Activated T-cell treated with anti-CD3 and anti-CD28 coated beads for 48 hours (primary cell): ENCODE results near the gene GPR137B.

ENCODE experiments used
- DNase-seq: peaks from one replicate; pipeline ENCODE4 v3.0.0-alpha.2; 2020; ENCODE audit warnings: low read depth

The GPR137B gene

DNA sequence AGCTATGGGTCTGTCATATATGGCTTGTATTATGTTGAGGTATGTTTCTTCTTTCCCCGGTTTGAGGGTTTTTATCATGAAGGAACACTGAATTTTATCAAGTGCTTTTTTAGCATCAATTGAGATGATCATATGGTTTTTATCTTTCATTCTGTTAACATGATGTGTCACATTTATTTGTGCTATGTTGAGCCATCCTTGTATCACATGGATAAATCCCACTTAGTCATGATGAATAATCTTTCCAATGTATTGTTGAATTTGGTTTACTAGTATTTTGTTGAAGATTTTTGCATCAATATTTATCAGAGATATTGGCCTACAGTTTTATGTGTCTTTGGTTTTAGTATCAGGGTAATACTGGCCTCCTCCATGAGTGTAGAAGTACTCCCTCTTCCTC is 61.7 kb downstream of the GPR137B start:
- DNase-seq: no peak

DNA sequence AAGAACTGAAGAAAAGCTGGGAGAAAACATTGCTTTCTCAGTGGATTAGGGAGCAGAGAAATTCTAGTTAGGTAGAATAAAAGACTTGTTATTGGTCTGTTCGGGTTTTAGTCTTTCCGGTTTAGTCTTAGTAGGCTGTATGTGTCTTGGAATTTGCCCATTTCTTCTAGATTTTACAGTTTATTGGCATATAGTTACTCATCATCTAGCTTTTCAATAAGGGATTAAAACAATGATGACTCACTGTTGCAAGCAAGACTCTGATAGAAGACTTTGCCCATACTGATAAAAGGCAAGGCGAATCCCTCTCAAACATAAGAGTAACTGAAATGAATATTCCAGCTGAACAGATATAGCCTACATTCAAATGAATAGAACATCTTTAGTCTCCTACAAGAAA is 62.3 kb downstream of the GPR137B start:
- no peak for DNase-seq

GRCh38 chr1:236206548-236206947 is 64.2 kb downstream of the GPR137B start:
- no peak for DNase-seq

DNA sequence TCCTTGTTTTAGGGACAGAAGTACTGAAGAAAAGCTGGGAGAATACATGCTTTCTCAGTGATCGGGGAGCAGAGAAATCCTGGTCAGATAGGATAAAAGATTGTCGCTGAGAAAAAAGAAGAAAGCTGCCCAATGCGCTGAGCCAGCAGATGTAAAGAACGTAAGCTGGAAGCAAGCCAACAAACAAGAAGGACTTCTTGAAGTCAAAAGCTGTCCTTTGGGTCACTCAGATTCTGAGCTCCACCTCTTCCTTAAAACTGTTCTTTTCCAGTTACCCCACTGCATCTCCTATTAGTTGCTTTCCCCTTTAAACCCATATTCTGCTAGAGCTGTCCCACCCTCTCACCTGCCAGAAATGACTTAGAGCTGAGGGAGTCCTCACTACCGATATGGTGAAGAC is 64.8 kb downstream of the GPR137B start:
- no peak for DNase-seq

GRCh38 chr1:236207569-236207968 is 65.2 kb downstream of the GPR137B start:
- no peak for DNase-seq

GRCh38 chr1:236209185-236209584 is 66.8 kb downstream of the GPR137B start:
- no peak for DNase-seq

- DNase-seq: no peak
Measured at GRCh38 chr1:236209713-236210112, 67.4 kb downstream of the GPR137B start.

- no peak for DNase-seq
Measured at GRCh38 chr1:236211815-236212214, 69.5 kb downstream of the GPR137B start.

DNA sequence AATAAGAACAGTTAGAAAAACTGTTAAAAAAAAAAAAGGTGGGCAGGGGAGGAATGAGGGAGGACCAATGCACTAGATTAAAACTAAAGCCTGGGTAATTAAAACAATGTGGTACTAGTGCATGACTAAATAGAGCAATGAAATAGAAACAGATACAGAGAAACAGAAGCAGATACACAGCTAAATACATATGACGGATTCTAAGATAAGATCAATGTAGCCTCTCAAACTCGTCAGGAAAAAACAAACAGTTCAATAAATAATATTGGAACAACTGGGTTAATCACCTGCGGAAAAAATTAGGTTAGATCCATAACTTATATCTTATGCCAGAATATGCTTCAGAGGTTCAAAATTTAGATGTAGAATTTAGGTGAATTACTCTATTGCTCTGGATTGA is 71.2 kb downstream of the GPR137B start:
- no peak for DNase-seq

DNA sequence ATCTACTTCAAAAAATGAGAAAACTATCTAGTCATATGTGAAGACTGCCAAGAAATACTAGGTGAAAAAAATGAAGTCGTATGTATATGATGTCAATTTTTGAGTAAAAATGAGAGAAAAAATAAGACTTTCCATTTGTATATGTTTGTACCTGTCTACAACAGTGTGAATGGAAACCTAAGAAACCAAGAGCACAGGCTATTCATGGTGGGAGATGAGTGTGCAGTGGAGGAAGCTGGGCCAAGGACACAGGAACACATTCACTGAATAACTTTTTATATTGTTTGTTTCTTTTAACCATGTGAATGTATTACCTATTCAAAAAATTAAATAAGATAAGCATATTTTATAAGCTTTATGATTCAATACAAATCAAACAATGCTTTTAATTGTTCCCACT is 72.4 kb downstream of the GPR137B start:
- DNase-seq: no peak

DNA sequence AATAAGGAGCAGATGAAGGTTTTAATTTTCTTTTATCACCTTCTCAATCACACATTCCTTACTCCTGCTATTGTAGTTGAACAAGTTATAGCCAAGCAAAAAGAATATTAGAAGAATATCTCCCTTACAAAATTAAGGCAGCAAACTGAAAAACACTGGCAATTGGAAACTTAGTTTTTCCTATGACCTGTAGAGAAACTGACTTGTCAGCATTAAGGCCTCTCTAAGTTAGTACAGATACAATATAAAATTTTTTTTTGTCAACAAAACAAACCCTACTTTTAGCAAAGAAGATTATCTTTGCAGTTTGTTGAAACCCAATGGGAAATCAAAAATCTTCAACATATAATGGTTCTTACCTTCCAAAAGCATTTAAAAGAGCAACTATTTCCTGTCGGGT is 78.1 kb downstream of the GPR137B start:
- DNase-seq: no peak

GRCh38 chr1:236222632-236223031 is 80.3 kb downstream of the GPR137B start:
- DNase-seq: no peak

DNA sequence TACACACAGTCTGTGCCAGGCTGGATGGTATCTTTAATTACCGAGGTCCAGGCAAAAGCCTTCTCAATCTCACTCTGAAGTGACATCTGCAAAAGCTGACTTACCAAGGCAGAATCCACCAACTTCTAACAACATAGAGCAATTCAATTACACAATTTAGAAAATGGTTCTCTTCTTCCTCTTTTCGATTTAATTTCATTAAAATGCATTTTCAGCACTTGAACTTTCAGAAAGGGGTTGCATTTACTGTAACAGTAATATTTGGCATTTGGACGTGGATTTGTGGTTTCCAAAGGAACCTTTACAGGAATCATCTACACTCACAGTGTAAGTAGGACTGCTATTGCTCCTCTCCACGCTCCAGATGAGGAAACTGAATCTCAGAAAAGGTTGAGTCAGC is 86.1 kb downstream of the GPR137B start:
- DNase-seq: no peak

- DNase-seq: no peak
Measured at GRCh38 chr1:236235116-236235515, 92.8 kb downstream of the GPR137B start.

- DNase-seq: no peak
Measured at GRCh38 chr1:236239092-236239585, 96.8 kb downstream of the GPR137B start.

GRCh38 chr1:236240675-236241074 is 98.3 kb downstream of the GPR137B start:
- no peak for DNase-seq

GRCh38 chr1:236242568-236242967 is 100.2 kb downstream of the GPR137B start:
- DNase-seq: no peak

DNA sequence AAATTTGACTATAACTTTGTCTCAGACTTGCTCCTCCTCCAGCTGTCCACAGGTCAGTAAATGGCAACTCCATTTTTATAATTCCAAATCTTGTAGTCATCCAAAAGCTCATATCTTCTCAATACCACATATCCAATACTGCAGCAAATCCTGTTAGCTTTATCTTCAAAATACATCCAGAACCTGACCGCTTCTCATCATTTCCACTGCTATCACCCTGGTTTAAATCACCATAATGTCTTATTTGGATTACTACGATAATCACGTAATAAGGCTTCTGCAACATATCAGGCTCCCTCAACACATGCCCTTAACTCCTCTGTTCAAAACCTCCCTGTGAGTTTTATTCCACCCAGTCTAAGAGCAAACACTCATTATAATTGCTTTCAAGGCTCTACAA is 104.9 kb downstream of the GPR137B start:
- no peak for DNase-seq

DNA sequence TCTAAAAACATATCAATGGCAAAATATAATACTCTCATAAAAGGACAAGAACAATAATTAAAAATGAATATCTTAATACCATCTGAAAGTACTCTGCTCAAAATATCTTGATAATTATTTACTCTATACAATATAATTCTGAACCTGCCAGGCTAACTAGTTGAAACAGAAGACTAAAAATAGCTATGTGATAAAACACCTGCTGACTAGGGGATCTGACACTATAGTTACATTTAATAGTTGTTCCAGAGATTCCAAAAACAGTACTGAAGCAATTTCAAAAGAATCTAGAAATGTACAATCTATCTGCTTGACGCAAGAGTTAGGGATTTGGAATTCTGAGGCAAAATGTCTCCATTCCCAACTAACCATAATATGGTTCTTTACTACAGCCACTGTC is 109.2 kb downstream of the GPR137B start:
- no peak for DNase-seq

DNA sequence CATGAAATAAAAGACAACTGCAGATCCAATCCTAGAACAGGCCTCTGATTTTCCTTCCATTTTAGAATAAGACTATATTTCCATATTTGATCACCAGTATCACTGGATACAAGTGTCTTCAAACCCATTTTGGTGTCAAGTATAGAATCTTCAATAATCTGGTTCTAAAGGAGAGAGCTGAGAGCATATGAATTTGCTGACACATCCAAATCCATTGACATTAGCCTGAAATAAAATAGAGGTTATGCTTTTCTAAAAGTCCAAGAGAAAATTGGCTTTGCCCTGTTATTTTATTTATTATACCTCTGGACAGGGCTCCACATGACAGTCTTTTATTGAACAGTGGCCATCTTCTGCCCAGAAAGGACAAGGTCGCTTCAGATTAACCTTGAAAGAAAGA is 110.8 kb downstream of the GPR137B start:
- DNase-seq: no peak

DNA sequence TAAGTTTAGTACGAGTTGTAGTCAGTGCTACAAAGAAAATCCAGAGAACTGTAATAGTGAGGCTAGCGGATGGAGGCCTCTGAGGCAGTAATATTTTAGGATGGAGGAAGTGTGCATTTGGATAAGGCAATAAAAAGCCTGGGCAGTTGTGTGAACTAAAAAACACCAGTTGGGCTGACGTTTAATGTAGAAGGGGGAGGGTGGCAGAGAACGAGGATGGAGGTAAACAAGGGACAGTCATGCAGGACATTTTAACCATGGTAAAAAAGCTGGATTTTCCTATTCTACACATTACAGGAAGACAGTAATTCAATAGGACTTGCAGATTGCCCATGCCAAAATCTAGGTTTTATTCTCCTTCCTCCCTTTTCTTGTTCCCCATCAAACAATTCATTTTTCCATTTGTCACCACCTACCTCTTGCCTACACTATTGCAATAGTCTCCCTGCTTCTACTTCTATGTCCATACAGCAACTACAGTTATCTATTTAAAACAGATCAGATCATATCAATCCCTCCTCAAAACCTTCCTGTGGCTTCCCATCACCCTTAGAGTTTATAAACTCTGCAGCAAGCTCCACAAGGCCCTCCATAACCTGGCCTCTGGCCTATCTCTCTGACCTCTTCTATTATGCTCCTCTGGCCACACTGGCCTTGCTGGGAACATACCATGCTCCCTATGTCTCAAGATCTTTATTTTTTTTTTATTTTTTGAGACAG is 111.7 kb downstream of the GPR137B start:
- no peak for DNase-seq

DNA sequence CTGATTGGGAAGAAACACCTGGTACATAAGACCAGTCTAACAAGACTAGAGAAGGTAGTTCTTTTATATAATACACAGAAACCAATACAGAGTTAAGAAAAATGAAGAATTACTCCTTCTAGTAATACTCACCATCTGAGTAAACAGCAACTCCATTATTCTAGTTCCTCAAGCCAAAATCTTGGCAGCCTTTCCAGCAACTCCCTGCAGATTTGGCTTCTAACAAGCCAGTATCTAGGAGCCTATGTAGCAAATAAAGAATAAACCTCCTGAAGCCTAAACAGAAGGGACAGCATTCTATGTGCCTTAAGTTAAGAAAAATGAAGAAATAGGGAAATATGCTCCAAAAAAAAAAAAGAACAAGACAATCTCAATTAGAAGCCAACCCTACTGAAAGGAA is 114.9 kb downstream of the GPR137B start:
- no peak for DNase-seq

- no peak for DNase-seq
Measured at GRCh38 chr1:236258114-236258622, 115.8 kb downstream of the GPR137B start.
